22Rv1 (cell line): Measurements from ENCODE around the gene CD300A.

Experiments used
- ZFX ChIP-seq: fragments of 450-650 bp; IDR thresholded peaks from 2 replicates; pipeline ENCODE4 v1.6.1; 2017; ENCODE audit warnings: antibody characterized with exemption, borderline replicate concordance
- TF ChIP-seq, protein P1 (sequence below): fragments of 450-650 bp; IDR thresholded peaks from 2 replicates; pipeline ENCODE4 v1.5.1; 2017; ENCODE audit warnings: mild to moderate bottlenecking

DNA sequence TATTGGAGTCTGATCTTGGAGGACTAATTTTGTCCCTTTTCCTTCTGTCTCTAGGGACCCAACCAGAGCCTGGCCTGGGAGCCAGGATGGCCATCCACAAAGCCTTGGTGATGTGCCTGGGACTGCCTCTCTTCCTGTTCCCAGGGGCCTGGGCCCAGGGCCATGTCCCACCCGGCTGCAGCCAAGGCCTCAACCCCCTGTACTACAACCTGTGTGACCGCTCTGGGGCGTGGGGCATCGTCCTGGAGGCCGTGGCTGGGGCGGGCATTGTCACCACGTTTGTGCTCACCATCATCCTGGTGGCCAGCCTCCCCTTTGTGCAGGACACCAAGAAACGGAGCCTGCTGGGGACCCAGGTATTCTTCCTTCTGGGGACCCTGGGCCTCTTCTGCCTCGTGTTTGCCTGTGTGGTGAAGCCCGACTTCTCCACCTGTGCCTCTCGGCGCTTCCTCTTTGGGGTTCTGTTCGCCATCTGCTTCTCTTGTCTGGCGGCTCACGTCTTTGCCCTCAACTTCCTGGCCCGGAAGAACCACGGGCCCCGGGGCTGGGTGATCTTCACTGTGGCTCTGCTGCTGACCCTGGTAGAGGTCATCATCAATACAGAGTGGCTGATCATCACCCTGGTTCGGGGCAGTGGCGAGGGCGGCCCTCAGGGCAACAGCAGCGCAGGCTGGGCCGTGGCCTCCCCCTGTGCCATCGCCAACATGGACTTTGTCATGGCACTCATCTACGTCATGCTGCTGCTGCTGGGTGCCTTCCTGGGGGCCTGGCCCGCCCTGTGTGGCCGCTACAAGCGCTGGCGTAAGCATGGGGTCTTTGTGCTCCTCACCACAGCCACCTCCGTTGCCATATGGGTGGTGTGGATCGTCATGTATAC lies 26.5 kb upstream of the CD300A start:
- TF ChIP-seq, protein P1, sequence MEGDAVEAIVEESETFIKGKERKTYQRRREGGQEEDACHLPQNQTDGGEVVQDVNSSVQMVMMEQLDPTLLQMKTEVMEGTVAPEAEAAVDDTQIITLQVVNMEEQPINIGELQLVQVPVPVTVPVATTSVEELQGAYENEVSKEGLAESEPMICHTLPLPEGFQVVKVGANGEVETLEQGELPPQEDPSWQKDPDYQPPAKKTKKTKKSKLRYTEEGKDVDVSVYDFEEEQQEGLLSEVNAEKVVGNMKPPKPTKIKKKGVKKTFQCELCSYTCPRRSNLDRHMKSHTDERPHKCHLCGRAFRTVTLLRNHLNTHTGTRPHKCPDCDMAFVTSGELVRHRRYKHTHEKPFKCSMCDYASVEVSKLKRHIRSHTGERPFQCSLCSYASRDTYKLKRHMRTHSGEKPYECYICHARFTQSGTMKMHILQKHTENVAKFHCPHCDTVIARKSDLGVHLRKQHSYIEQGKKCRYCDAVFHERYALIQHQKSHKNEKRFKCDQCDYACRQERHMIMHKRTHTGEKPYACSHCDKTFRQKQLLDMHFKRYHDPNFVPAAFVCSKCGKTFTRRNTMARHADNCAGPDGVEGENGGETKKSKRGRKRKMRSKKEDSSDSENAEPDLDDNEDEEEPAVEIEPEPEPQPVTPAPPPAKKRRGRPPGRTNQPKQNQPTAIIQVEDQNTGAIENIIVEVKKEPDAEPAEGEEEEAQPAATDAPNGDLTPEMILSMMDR: no peak
- TF ChIP-seq ZFX: no peak
